HFF-Myc (cell line): Measurements from ENCODE around the gene SLC2A13.

Source experiments
- DNase-seq: peaks from one replicate; pipeline ENCODE4 v3.0.0-alpha.2; 2011; ENCODE audit warnings: low read depth; ENCODE audit errors: extremely low read depth
- H3K4me3 ChIP-seq: replicated peaks from 2 replicates; pipeline ENCODE4 v1.5.1; 2011; ENCODE audit warnings: low read depth, mild to moderate bottlenecking, control low read depth, low read length
- TF ChIP-seq, protein P1 (sequence below): IDR thresholded peaks from 2 replicates; pipeline ENCODE4 v1.5.1; 2012; ENCODE audit warnings: mild to moderate bottlenecking, low read depth, low read length, control low read depth; ENCODE audit errors: missing control alignments

SLC2A13 gene

DNA sequence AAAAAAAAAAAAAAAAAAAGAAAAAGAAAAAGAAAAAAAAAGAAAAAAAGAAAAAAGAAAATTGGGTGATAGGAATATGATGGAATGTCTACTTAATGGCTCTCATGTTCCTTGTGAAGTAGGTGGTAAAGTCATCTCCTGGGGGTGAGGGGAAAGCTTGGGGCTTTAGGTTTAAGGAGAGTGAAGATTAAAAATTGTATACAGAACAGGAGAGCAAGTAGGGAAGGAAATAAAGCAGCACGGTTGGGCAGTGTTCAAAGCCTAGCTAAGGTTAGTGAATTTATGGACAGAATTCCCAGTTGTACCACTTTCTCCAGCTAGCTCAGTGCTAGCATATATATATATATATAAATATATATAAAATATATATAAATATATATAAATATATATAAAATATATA is 40.0 kb upstream of the SLC2A13 start:
- no peak overlapping the region for H3K4me3 ChIP-seq
- no peak for DNase-seq
- TF ChIP-seq, protein P1, sequence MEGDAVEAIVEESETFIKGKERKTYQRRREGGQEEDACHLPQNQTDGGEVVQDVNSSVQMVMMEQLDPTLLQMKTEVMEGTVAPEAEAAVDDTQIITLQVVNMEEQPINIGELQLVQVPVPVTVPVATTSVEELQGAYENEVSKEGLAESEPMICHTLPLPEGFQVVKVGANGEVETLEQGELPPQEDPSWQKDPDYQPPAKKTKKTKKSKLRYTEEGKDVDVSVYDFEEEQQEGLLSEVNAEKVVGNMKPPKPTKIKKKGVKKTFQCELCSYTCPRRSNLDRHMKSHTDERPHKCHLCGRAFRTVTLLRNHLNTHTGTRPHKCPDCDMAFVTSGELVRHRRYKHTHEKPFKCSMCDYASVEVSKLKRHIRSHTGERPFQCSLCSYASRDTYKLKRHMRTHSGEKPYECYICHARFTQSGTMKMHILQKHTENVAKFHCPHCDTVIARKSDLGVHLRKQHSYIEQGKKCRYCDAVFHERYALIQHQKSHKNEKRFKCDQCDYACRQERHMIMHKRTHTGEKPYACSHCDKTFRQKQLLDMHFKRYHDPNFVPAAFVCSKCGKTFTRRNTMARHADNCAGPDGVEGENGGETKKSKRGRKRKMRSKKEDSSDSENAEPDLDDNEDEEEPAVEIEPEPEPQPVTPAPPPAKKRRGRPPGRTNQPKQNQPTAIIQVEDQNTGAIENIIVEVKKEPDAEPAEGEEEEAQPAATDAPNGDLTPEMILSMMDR, result no peak

DNA sequence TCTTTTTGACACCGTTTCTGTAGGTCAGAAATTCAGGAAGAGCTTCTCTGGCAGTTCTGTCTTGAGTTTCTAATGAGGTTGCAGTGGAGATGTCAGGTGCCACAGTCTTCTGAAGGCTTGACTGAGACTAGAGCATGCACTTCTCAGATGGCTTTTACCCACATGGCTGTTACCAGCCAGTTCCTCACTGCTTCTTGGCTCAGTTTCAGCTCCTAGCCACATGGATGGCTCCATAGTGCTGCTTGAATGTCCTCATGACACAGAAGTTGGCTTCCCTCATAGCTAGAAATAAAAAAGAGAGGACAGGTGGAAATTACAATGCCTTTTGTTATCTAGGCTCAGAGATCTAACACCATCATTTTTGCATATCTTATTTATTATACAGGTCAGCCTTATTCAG is 38.1 kb upstream of the SLC2A13 start:
- no peak overlapping the region for H3K4me3 ChIP-seq
- DNase-seq, result no peak
- TF ChIP-seq, protein P1, result no peak

DNA sequence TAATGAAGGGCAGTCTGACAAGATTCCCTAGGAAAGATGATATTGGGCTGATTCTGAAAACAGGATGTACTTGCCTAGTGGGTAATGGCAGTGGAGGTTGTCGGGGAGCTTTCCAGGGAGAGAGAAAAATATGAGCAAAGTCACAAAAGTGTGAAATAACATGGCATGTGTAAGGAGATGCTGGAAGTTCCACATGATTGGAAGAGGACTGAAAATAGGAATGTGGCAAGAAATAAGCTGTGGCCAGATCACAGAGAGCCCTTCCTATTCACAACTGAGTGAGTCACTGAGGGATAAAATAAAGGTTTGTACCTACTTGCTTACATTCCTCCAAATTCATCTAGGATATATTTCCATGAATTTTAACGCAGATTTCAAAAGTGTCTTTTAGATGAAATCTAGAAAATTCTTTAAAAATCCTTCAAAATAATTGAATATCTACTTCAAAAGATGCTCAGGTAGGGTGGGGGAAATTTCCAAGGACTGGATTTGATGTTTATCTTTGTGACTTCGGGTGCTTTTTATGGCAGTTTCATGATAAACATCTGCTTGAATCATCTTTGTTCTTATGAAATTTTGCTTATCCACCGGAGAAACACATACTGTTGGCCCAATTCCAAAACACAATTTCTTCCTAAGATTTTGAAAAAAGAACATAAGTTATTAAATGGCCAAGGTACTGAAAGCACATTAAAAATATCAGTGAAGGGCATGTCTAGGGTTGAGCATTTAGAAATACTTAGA is 36.3 kb upstream of the SLC2A13 start:
- TF ChIP-seq, protein P1, result no peak
- no peak overlapping the region for H3K4me3 ChIP-seq
- DNase-seq, result no peak

DNA sequence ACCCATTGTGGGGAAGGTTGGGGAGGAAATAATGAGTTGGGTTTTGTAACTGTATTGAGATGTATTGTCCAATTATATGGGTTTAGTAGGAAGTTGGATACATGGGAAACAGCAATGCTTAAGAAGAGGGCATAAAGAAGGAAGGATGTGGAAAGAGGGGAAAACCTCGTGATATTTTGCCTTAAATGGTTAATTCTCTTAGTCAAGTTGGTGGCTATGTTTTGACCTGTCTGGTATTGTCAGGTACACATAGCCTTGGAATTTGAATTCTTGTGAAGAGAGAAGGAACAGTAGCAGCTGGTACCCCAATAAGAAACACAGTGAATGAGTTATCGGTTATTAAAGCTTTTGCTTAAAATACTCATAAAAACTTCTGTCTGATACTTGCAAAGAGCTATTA is 32.6 kb upstream of the SLC2A13 start:
- TF ChIP-seq, protein P1, result no peak
- no peak for DNase-seq

DNA sequence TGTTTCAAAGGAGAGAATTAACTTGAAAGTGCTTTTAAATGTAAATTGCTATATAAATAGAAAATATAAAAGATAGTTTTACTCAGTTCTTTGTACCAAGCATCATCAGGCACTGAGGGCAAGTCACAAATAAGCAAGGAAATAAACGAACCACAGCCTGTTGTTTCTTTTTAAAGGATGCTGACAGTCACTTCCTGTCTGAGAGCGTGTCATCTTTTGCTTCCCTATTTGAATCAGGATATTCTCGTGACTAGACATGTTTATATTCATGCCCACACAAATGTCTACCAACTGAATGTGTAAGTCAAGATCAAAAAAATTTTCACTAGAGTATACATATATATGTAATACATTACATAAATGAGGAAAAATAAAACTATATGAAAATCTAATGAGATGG is 31.4 kb upstream of the SLC2A13 start:
- H3K4me3 ChIP-seq, result no peak overlapping the region
- TF ChIP-seq, protein P1, result no peak
- DNase-seq, result no peak

More for the DNA sequence above, 32.6 kb upstream of the SLC2A13 start:
- no peak overlapping the region for H3K4me3 ChIP-seq

DNA sequence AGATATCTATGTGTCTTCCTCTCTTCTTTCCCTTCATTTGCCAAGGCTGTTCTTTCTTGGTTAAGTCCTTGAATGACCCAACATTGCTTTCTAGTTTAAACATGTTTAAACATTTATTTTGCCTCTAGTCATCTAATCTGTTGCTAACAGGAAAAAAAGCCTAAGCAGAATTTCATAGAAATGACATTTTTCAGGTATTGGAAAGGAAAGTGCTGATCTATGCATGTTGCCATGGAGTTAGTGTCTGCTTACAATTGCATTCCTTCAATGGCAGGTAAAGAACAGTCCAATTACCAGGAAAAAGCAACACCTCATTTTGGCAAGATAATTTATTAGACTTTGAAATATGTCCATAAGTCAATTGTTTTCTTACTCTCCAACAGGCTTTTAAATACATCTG is 21.5 kb upstream of the SLC2A13 start:
- H3K4me3 ChIP-seq, result no peak overlapping the region
- DNase-seq, result no peak
- TF ChIP-seq, protein P1, result no peak

DNA sequence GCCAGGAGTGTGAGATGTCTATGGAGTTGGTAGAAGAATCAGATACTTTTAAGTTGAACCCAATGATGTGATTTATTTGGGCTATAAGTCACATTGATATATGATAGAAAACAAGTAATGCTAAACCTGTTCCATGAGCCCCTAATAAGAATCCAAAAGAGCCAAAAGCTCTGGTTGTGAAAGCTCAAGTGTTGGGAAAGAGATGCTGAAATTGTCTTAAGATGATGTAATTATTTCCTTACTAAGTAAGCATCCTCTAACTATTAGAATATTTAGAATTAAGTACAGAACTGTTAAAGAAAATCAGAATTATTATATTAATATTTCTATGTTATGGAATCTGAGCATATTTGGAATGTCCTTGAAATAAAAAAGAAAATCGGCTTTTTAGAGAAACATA is 17.6 kb upstream of the SLC2A13 start:
- no peak for DNase-seq
- TF ChIP-seq, protein P1, result no peak

More for the DNA sequence above, 17.6 kb upstream of the SLC2A13 start:
- H3K4me3 ChIP-seq, result no peak overlapping the region
